Endothelial cell of umbilical vein (primary cell): ENCODE data around the gene INTS7. TPM values are rescaled to one million over a fixed set of nuclear protein-coding genes. Genes with fewer than 3 reads are reported as not detected.

Source experiments
- BruUV-seq: library from RNA; stranded (reverse); fragments of 400-500 nt; replicated peaks from 2 replicates; lab custom pipeline; 2021; lab: Mats Ljungman, UMichigan
- CTCF ChIA-PET: fragments of 300-600, 350-600 bp; sonication (Branson Sonifier 250); formaldehyde crosslinking; loops from one replicate; lab custom pipeline; 2021; ENCODE audit warnings: antibody characterized with exemption, inconsistent platforms; lab: Charles Lee
- POLR2A ChIA-PET: fragments of 300-600, 350-600 bp; sonication (Branson Sonifier 250); formaldehyde crosslinking; loops from one replicate; lab custom pipeline; 2021; ENCODE audit warnings: antibody characterized with exemption, inconsistent platforms; lab: Charles Lee
- DNase-seq: peaks from one replicate; pipeline ENCODE4 v3.0.0-alpha.2; 2011; ENCODE audit warnings: low read depth, low spot score
- FAIRE-seq: peaks from 2 replicates; lab custom pipeline; 2011; peaks lifted over from hg19 to GRCh38; lab: Jason Lieb, UNC
- H2AFZ ChIP-seq: 2 replicates; pipeline ENCODE4 v1.6.0; 2012; ENCODE audit warnings: low read depth, low read length, control low read depth, inconsistent platforms
- H3K27ac ChIP-seq: 2 replicates; pipeline ENCODE4 v1.5.1; 2011; ENCODE audit warnings: low read depth, mild to moderate bottlenecking, control low read depth, low read length, moderate library complexity; ENCODE audit not compliant: insufficient read depth
- H3K27me3 ChIP-seq, 2 experiments: 2 replicates each; pipeline versions ENCODE4 v1.6.0 to v1.6.1; 2011; ENCODE audit warnings: low read length in 2 of 2, mixed read lengths in 1 of 2; ENCODE audit not compliant: control insufficient read depth in 2 of 2, insufficient read depth in 2 of 2
- H3K36me3 ChIP-seq, 2 experiments: 2 replicates in 1 of 2; 3 replicates in 1 of 2; pipeline ENCODE4 v1.5.1; 2011; ENCODE audit warnings: low read length in 2 of 2, mild to moderate bottlenecking in 1 of 2, moderate library complexity in 1 of 2; ENCODE audit not compliant: control insufficient read depth in 2 of 2, insufficient read depth in 2 of 2; ENCODE audit errors: extremely low read depth in 1 of 2
- H3K4me1 ChIP-seq: 3 replicates; pipeline ENCODE4 v1.5.1; 2011; ENCODE audit warnings: mild to moderate bottlenecking, low read length; ENCODE audit not compliant: control insufficient read depth, insufficient read depth; ENCODE audit errors: extremely low read depth
- H3K4me2 ChIP-seq: 2 replicates; pipeline ENCODE4 v1.6.1; 2011; ENCODE audit warnings: low read length, control low read depth, mixed read lengths; ENCODE audit not compliant: insufficient read depth
- H3K4me3 ChIP-seq, 3 experiments: fragments of 200-600 bp in 1 of 3; sonication (generic), shearing (Covaris generic) in 1 of 3; replicated peaks in 1 of 3; 2 replicates each; pipeline ENCODE4 v1.5.1; 2011 to 2016; ENCODE audit warnings: control low read depth in 3 of 3, low read length in 3 of 3, mild to moderate bottlenecking in 2 of 3, inconsistent platforms in 1 of 3, low read depth in 1 of 3, moderate library complexity in 1 of 3; ENCODE audit not compliant: insufficient read depth in 1 of 3
- H3K79me2 ChIP-seq: 2 replicates; pipeline ENCODE4 v1.6.0; 2012; ENCODE audit warnings: low read length, inconsistent platforms; ENCODE audit not compliant: control insufficient read depth, insufficient read depth
- H3K9ac ChIP-seq: replicated peaks from 2 replicates; pipeline ENCODE3; 2011; ENCODE audit warnings: low read length, control low read depth; ENCODE audit not compliant: insufficient read depth; ENCODE audit errors: extremely low read depth
- H3K9me1 ChIP-seq: replicated peaks from 3 replicates; pipeline ENCODE4 v1.6.0; 2011; ENCODE audit warnings: mild to moderate bottlenecking, low read length; ENCODE audit not compliant: control insufficient read depth, insufficient read depth; ENCODE audit errors: extremely low read depth
- H3K9me3 ChIP-seq: replicated peaks from 2 replicates; pipeline ENCODE4 v1.5.1; 2012; ENCODE audit warnings: low read length, inconsistent platforms; ENCODE audit not compliant: control insufficient read depth, insufficient read depth
- H4K20me1 ChIP-seq: replicated peaks from 2 replicates; pipeline ENCODE3; 2011; ENCODE audit warnings: mild to moderate bottlenecking, low read length; ENCODE audit not compliant: control insufficient read depth, insufficient read depth; ENCODE audit errors: extremely low read depth
- CTCF ChIP-seq, 2 donors: IDR thresholded peaks; 1 replicate in 1 of 2; 2 replicates in 1 of 2; pipeline ENCODE4 v1.5.1; 2011; ENCODE audit warnings: low read length in 2 of 2, mild to moderate bottlenecking in 2 of 2, moderate library complexity in 2 of 2, control low read depth in 1 of 2, inconsistent platforms in 1 of 2, low read depth in 1 of 2; ENCODE audit not compliant: insufficient read depth in 1 of 2; ENCODE audit errors: extremely low read depth in 1 of 2
- EZH2 ChIP-seq: IDR thresholded peaks from 2 replicates; pipeline ENCODE4 v1.6.1; 2012; ENCODE audit warnings: borderline replicate concordance, low read depth, mild to moderate bottlenecking, moderate library complexity, low read length, inconsistent platforms; ENCODE audit not compliant: severe bottlenecking
- FOS ChIP-seq: IDR thresholded peaks from 2 replicates; pipeline ENCODE4 v1.6.1; 2011; ENCODE audit warnings: mild to moderate bottlenecking, low read length, moderate library complexity, borderline replicate concordance; ENCODE audit not compliant: insufficient read depth
- GATA2 ChIP-seq: IDR thresholded peaks from 2 replicates; pipeline ENCODE4 v1.7.0; 2011; ENCODE audit warnings: low read depth, mild to moderate bottlenecking, moderate library complexity, mixed read lengths, low read length; ENCODE audit not compliant: insufficient read length, insufficient read depth
- JUN ChIP-seq: IDR thresholded peaks from 2 replicates; pipeline ENCODE4 v1.6.1; 2011; ENCODE audit warnings: borderline replicate concordance, low read depth; ENCODE audit not compliant: insufficient read length, insufficient read depth
- MAX ChIP-seq: IDR thresholded peaks from 2 replicates; pipeline ENCODE4 v1.6.1; 2011; ENCODE audit not compliant: insufficient read depth, insufficient read length
- MYC ChIP-seq: IDR thresholded peaks from one replicate; pipeline ENCODE4 v1.6.1; 2011; ENCODE audit warnings: mild to moderate bottlenecking, low read depth, low read length
- POLR2A ChIP-seq: IDR thresholded peaks from 2 replicates; pipeline ENCODE4 v1.6.1; 2012; ENCODE audit warnings: low read depth, mild to moderate bottlenecking, control low read depth, low read length
- POLR2AphosphoS5 ChIP-seq: IDR thresholded peaks from 2 replicates; pipeline ENCODE4 v1.6.1; 2012; ENCODE audit warnings: low read depth, mild to moderate bottlenecking, control low read depth, low read length, moderate library complexity; ENCODE audit not compliant: insufficient read depth
- dilution Hi-C: fragments of 300-500 bp; cut with MboI; formaldehyde crosslinking; loops from one replicate; pipeline ENCODE4 v1.15.0; 2019; ENCODE audit warnings: low sequenced_read_pairs; ENCODE audit not compliant: extremely low pct_ligation_motif_present
- intact Hi-C: fragments of 100-400 bp; cut with micrococcal nuclease; formaldehyde crosslinking; loops from one replicate; pipeline ENCODE4 v1.10.0; 2022
- polyA plus RNA-seq, 4 experiments: library from polyadenylated mRNA; depleted of rRNA in 3 of 4; stranded (reverse) in 3 of 4; unstranded in 1 of 4; fragments of >200 nt; gene quantifications; 2 replicates each; pipeline versions ENCODE4 v1.2.1 to v1.2.3, GENCODE V29; 2011 to 2012; ENCODE audit warnings: missing spikeins in 1 of 4
- total RNA-seq: library from RNA; stranded (reverse); gene quantifications from 2 replicates; pipeline ENCODE4 v1.2.3, GENCODE V29; 2021

INTS7 gene
- total and polyA plus RNA-seq, 2 donors (not counting 3 experiments of a cell fraction or from before 2014, with no cell fraction given), result 9.1 to 18.1 TPM

- Histone ChIP-seq H2AFZ (no peak overlapping the region), H4K20me1 (no peaks in the 10 kb centered on the region), H3K9me3 (no peaks in the 10 kb centered on the region), H3K4me2 (no peak overlapping the region), H3K9me1 (no peaks in the 10 kb centered on the region), H3K79me2 (no peaks in the 10 kb centered on the region), H3K4me1 (peaks cover 4% of the 10 kb centered on the region), H3K9ac (no peak overlapping the region), H3K36me3 (peaks cover 0 to 6% of the 10 kb centered on the region in 2 experiments), H3K27ac (no peak overlapping the region), H3K27me3 (no peaks in the 10 kb centered on the region), H3K4me3 (no peak overlapping the region)
- CTCF ChIA-PET, result interaction anchor here (0.7 to 2.9 kb wide), 11 partner anchors 14 to 443 kb away, joined by 3 to 25 read pairs (median 5); partner anchors contain the start of genes DTL and INTS7
- FAIRE-seq (no peak), DNase-seq (no peak)
- TF ChIP-seq GATA2 (no peak), MYC (no peak), EZH2 (no peak), CTCF (IDR thresholded peaks at IDR 0.05; ENCODE audit: extremely low read depth in 1 of 2, insufficient read depth in 1 of 2, low read depth in 1 of 2, low read length in 2 of 2) (no peak), FOS (no peak), MAX (no peak), JUN (no peak), POLR2A (no peak), POLR2AphosphoS5 (no peak)
- dilution Hi-C loops (no loop called here), intact Hi-C loops (loop anchor here (5.0 kb wide), 1 partner anchor 316 kb away; no protein-coding TSS in a partner anchor)
- no TSS peak for BruUV-seq
- POLR2A ChIA-PET, result no interaction called here
These were observed 21.7 kb downstream of the INTS7 start for GRCh38 chr1:212013672-212014071.
